Activated T-helper 1 cell treated with anti-CD3 and anti-CD28 coated beads, Interleukin-12 subunit alpha, Interleukin-12 subunit beta, Interleukin-2, Interleukin-4 antibody, amounts not matched to agents 30 ng/mL and 10 ng/mL and 1 ng/mL, durations not matched to agents 14 hours and 24 hours and 36 hours (primary cell): Measurements from ENCODE around the gene RAB31. TPM values are rescaled to one million over a fixed set of nuclear protein-coding genes. Genes with fewer than 3 reads are reported as not detected.
"Not testable (repeated sequence)": the region's sequence is repeated elsewhere in the genome, so short reads cannot be mapped to it uniquely, and the experiment has no call there.

Experiments
- DNase-seq: peaks from one replicate; pipeline ENCODE4 v3.0.0; 2021; ENCODE audit warnings: low spot score
- H3K27ac Mint-ChIP-seq: one replicate; pipeline ENCODE4 v1.8.0; 2021; ENCODE audit warnings: mild to moderate bottlenecking, mixed read lengths
- H3K27me3 Mint-ChIP-seq: one replicate; pipeline ENCODE4 v1.8.0; 2022; ENCODE audit warnings: mild to moderate bottlenecking, moderate library complexity, mixed read lengths; ENCODE audit not compliant: insufficient read depth
- H3K36me3 Mint-ChIP-seq: one replicate; pipeline ENCODE4 v1.8.0; 2021; ENCODE audit warnings: low read depth, mixed read lengths
- H3K4me1 Mint-ChIP-seq: one replicate; pipeline ENCODE4 v1.8.0; 2021; ENCODE audit warnings: low read depth, mixed read lengths
- H3K4me3 Mint-ChIP-seq: one replicate; pipeline ENCODE4 v1.8.0; 2021; ENCODE audit warnings: mild to moderate bottlenecking, moderate library complexity, mixed read lengths
- H3K9me3 Mint-ChIP-seq: one replicate; pipeline ENCODE4 v1.8.0; 2021; ENCODE audit warnings: mixed read lengths
- intact Hi-C: fragments of 100-400 bp; cut with micrococcal nuclease; formaldehyde crosslinking; loops from one replicate; pipeline ENCODE4 v1.15.1; 2024
- total RNA-seq: library from RNA; stranded (reverse); gene quantifications from 2 replicates; pipeline ENCODE4 v1.2.3, GENCODE V29; 2022

The RAB31 gene
- total RNA-seq, 1 donor from 2014 or later, result 0.13 TPM

- no peak overlapping the region for H3K4me3 Mint-ChIP-seq
- intact Hi-C loops, result loop anchor here (1.0 to 2.0 kb wide), 2 partner anchors 15 to 36 kb away; no protein-coding TSS in a partner anchor
Measured at GRCh38 chr18:9876867-9877654, 169.0 kb downstream of the RAB31 start.

DNA sequence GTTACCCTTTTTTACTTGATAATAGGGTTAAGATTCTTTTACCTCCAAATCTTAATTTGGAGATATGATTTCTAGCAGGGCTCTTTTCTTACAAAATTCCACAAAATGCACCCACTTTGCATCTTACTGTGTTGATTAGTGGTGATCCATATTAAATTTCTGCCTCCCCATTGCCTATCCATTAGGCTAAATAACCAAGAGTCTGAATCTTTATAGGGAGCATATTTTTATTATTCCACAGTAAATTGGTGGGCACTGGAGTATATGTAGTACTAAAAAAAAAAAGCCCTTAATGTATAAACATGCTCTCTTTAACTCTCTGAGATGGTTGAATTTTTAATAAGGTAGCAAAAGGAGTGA is 169.5 kb downstream of the RAB31 start:
- no peaks in the 10 kb centered on the region for H3K36me3 Mint-ChIP-seq
- no peaks in the 10 kb centered on the region for H3K9me3 Mint-ChIP-seq
- H3K4me1 Mint-ChIP-seq, result peaks cover 12% of the 10 kb centered on the region
- no peak overlapping the region for H3K27ac Mint-ChIP-seq
- H3K27me3 Mint-ChIP-seq, result no peaks in the 10 kb centered on the region
- no peak for DNase-seq
- intact Hi-C loops, result loop anchor here (1.0 to 2.0 kb wide), 2 partner anchors 15 to 35 kb away; no protein-coding TSS in a partner anchor
- no peak overlapping the region for H3K4me3 Mint-ChIP-seq

More at GRCh38 chr18:9876867-9877654, 169.0 kb downstream of the RAB31 start:
- no peak for DNase-seq
- H3K27ac Mint-ChIP-seq, result no peak overlapping the region
- no peaks in the 10 kb centered on the region for H3K36me3 Mint-ChIP-seq
- H3K27me3 Mint-ChIP-seq, result peaks cover 5% of the 10 kb centered on the region
- no peaks in the 10 kb centered on the region for H3K9me3 Mint-ChIP-seq
- peaks cover 12% of the 10 kb centered on the region for H3K4me1 Mint-ChIP-seq

DNA sequence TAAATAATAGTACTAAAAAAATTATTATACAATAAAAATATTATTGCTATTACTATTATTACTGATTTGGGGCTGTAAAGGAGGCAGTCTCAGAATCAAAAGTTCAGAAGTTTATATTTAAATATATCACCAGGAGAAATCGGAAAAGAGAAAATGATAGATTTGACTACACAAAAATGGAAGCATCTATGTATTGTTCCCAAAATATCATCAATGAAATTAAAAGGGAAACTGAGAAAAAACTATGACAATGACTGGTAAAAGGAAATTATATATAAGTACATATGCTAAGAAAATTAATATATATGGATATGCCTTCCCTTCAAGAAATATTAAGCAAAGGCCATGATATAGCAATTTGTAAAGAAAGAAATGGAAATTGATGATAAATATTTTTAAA is 170.0 kb downstream of the RAB31 start:
- H3K4me1 Mint-ChIP-seq, result peaks cover 12% of the 10 kb centered on the region
- H3K27me3 Mint-ChIP-seq, result no peaks in the 10 kb centered on the region
- no peak overlapping the region for H3K4me3 Mint-ChIP-seq
- intact Hi-C loops, result no loop called here
- H3K9me3 Mint-ChIP-seq, result no peaks in the 10 kb centered on the region
- no peak overlapping the region for H3K27ac Mint-ChIP-seq
- no peaks in the 10 kb centered on the region for H3K36me3 Mint-ChIP-seq
- DNase-seq, result no peak

GRCh38 chr18:9878783-9879242 is 170.7 kb downstream of the RAB31 start:
- H3K4me3 Mint-ChIP-seq, result no peak overlapping the region
- no peaks in the 10 kb centered on the region for H3K9me3 Mint-ChIP-seq
- H3K36me3 Mint-ChIP-seq, result no peaks in the 10 kb centered on the region
- peaks cover 12% of the 10 kb centered on the region for H3K4me1 Mint-ChIP-seq
- DNase-seq, result no peak
- no peak overlapping the region for H3K27ac Mint-ChIP-seq
- H3K27me3 Mint-ChIP-seq, result no peaks in the 10 kb centered on the region
- intact Hi-C loops, result no loop called here

GRCh38 chr18:9884090-9884489 is 176.0 kb downstream of the RAB31 start:
- no peak overlapping the region for H3K4me3 Mint-ChIP-seq
- DNase-seq, result no peak
- no peaks in the 10 kb centered on the region for H3K9me3 Mint-ChIP-seq
- no peak overlapping the region for H3K27ac Mint-ChIP-seq
- H3K36me3 Mint-ChIP-seq, result no peaks in the 10 kb centered on the region
- peaks cover 4% of the 10 kb centered on the region for H3K27me3 Mint-ChIP-seq
- intact Hi-C loops, result no loop called here
- H3K4me1 Mint-ChIP-seq, result peaks cover 4% of the 10 kb centered on the region

DNA sequence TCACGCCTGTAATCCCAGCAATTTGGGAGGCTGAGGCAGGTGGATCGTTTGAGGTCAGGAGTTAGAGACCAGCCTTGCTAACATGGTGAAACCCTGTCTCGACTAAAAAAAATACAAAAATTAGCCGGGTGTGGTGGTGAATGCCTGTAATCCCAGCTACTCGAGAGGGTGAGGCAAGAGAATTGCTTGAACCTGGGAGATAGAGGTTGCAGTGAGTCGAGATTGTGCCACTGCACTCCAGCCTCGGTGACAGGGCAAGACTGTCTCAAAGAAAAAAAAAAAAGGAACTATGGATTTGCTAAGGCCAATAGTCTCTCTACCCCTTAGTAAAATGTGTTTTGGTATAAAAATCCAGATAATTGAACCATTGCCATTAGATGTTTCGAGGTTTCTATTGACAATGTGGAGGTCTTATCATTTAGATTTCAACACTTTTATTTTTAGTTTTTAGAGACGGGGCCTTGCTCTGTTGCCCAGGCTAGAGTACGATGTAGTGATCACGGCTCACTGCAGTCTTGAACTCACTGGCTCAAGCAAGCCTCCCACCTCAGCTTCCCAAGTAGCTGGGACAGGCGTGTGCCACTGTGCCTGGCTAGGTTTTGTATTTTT is 176.5 kb downstream of the RAB31 start:
- Mint-ChIP-seq H3K4me1 (peaks cover 4% of the 10 kb centered on the region), H3K36me3 (no peaks in the 10 kb centered on the region), H3K9me3 (no peaks in the 10 kb centered on the region), H3K27me3 (peaks cover 5% of the 10 kb centered on the region), H3K27ac (no peak overlapping the region), H3K4me3 (no peak overlapping the region)
- intact Hi-C loops, result no loop called here
- no peak for DNase-seq

- Mint-ChIP-seq H3K27ac (peak within 1 kb of the TSS; percentile 34), H3K4me3 (no peak within 1 kb of the TSS), H3K36me3 (no peaks in the 10 kb centered on the region), H3K9me3 (no peaks in the 10 kb centered on the region), H3K4me1 (peaks cover 4% of the 10 kb centered on the region), H3K27me3 (peaks cover 5% of the 10 kb centered on the region)
- DNase-seq, result no peak
- intact Hi-C loops, result no loop called here
Measured at GRCh38 chr18:9885170-9886004, 177.3 kb downstream of the RAB31 start, which contains the start of gene TXNDC2. TXNDC2 (plus strand) TSS chr18:9885973; CDS start chr18:9886681, 708 bp downstream.

GRCh38 chr18:9886005-9886348 is 177.9 kb downstream of the RAB31 start:
- peaks cover 4% of the 10 kb centered on the region for H3K4me1 Mint-ChIP-seq
- no peak overlapping the region for H3K4me3 Mint-ChIP-seq
- H3K36me3 Mint-ChIP-seq, result no peaks in the 10 kb centered on the region
- no peak for DNase-seq
- peaks cover 5% of the 10 kb centered on the region for H3K27me3 Mint-ChIP-seq
- H3K27ac Mint-ChIP-seq, result no peak overlapping the region
- intact Hi-C loops, result no loop called here
- H3K9me3 Mint-ChIP-seq, result no peaks in the 10 kb centered on the region

DNA sequence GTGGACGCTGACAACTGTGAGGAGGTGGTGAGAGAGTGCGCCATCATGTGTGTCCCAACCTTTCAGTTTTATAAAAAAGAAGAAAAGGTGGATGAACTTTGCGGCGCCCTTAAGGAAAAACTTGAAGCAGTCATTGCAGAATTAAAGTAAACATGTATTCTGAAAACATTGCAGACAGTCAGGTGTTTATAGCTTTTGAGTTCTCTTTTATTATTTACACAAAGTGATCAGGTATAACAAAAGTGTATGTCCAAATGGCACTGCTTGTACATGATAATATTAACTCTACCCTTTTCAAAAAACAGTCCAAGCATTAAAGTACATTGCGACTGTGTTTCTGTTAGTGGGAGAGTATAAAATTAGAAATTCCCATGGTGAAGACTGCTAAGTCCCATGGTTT is 179.9 kb downstream of the RAB31 start:
- intact Hi-C loops, result no loop called here
- H3K36me3 Mint-ChIP-seq, result no peaks in the 10 kb centered on the region

GRCh38 chr18:9890196-9890595 is 182.1 kb downstream of the RAB31 start:
- Mint-ChIP-seq H3K36me3 (no peaks in the 10 kb centered on the region), H3K4me1 (peaks cover 10% of the 10 kb centered on the region), H3K4me3 (no peak overlapping the region), H3K9me3 (no peaks in the 10 kb centered on the region), H3K27me3 (peaks cover 5% of the 10 kb centered on the region), H3K27ac (no peak overlapping the region)
- intact Hi-C loops, result no loop called here
- no peak for DNase-seq

More for the DNA sequence above, 179.9 kb downstream of the RAB31 start:
- no peak for DNase-seq
- Mint-ChIP-seq H3K27ac (no peak overlapping the region), H3K9me3 (no peaks in the 10 kb centered on the region), H3K4me1 (peaks cover 4% of the 10 kb centered on the region), H3K27me3 (peaks cover 5% of the 10 kb centered on the region), H3K4me3 (no peak overlapping the region)

- Mint-ChIP-seq H3K9me3 (no peaks in the 10 kb centered on the region), H3K4me1 (peaks cover 8% of the 10 kb centered on the region), H3K4me3 (no peak overlapping the region), H3K27ac (no peak overlapping the region), H3K27me3 (peaks cover 2% of the 10 kb centered on the region), H3K36me3 (no peaks in the 10 kb centered on the region)
- DNase-seq, result no peak
- intact Hi-C loops, result no loop called here
Measured at GRCh38 chr18:9890957-9891356, 182.9 kb downstream of the RAB31 start.

- H3K4me3 Mint-ChIP-seq, H3K27me3 Mint-ChIP-seq, H3K27ac Mint-ChIP-seq, H3K36me3 Mint-ChIP-seq, H3K9me3 Mint-ChIP-seq, DNase-seq, intact Hi-C loops, H3K4me1 Mint-ChIP-seq: not testable (repeated sequence)
Measured at GRCh38 chr18:9891515-9891914, 183.4 kb downstream of the RAB31 start.
